Liver (tissue), 3 donors: ENCODE data around the gene NR6A1.

Experiments used
- ATF3 ChIP-seq: IDR thresholded peaks from 2 replicates; pipeline ENCODE4 v1.6.1; 2016; ENCODE audit warnings: antibody characterized with exemption
- CTCF ChIP-seq: fragments of 150-350 bp; IDR thresholded peaks from 2 replicates; pipeline ENCODE4 v1.5.1; 2017; ENCODE audit warnings: improper control_type of control experiment, low read depth, low read length; ENCODE audit not compliant: missing input control
- EGR1 ChIP-seq, 2 donors: IDR thresholded peaks; 2 replicates each; pipeline ENCODE4 v1.6.1; 2016 to 2018; ENCODE audit warnings: antibody characterized with exemption in 2 of 2, low read depth in 2 of 2
- FOXA1 ChIP-seq: IDR thresholded peaks from 2 replicates; pipeline ENCODE4 v1.6.1; 2016; ENCODE audit warnings: antibody characterized with exemption
- FOXA2 ChIP-seq: IDR thresholded peaks from 2 replicates; pipeline ENCODE4 v1.6.1; 2016; ENCODE audit warnings: antibody characterized with exemption
- GABPA ChIP-seq, 2 donors: IDR thresholded peaks in 1 of 2; conservative IDR thresholded peaks in 1 of 2; 2 replicates each; pipeline ENCODE4 v1.6.1; 2016; ENCODE audit warnings: antibody characterized with exemption in 2 of 2, mild to moderate bottlenecking in 1 of 2, moderate library complexity in 1 of 2
- NR2F2 ChIP-seq: IDR thresholded peaks from 2 replicates; pipeline ENCODE4 v1.6.1; 2016; ENCODE audit warnings: antibody characterized with exemption
- RAD21 ChIP-seq, 2 donors: IDR thresholded peaks; 2 replicates each; pipeline ENCODE4 v1.6.1; 2016; ENCODE audit warnings: antibody characterized with exemption in 2 of 2, mild to moderate bottlenecking in 2 of 2
- REST ChIP-seq: IDR thresholded peaks from 2 replicates; pipeline ENCODE4 v1.6.1; 2016; ENCODE audit warnings: antibody characterized with exemption, mild to moderate bottlenecking
- TAF1 ChIP-seq: conservative IDR thresholded peaks from 2 replicates; pipeline ENCODE4 v1.6.1; 2016; ENCODE audit warnings: antibody characterized with exemption, mild to moderate bottlenecking
- YY1 ChIP-seq: IDR thresholded peaks from 2 replicates; pipeline ENCODE4 v1.6.1; 2016; ENCODE audit warnings: antibody characterized with exemption, mild to moderate bottlenecking
- TF ChIP-seq, protein P1 (sequence below): IDR thresholded peaks from 2 replicates; pipeline ENCODE4 v1.6.1; 2016; ENCODE audit warnings: antibody characterized with exemption
- TF ChIP-seq, protein P2 (sequence below): IDR thresholded peaks from 2 replicates; pipeline ENCODE4 v1.6.1; 2016; ENCODE audit warnings: antibody characterized with exemption
- donor health status: healthy.
- donor health status: healthy.

DNA sequence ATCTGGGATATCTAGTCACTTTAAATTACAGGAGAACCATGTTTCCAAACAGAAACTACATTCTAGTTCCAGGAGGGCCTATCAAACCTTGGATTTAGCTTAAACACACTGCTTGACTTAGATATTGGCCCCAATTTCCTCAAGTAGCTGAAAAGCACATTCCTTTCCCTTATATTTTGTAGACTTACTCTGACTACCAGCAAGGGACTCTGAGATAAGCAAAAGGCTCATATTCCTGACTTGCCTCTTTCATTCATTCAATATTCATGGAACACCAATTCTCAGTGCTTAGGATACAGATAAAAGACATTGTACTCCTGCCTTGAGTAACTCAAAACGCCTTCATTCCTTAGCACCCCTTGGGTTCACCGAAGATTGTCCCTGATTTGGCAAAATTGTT, 11.8 kb downstream of the NR6A1 start:
- TF ChIP-seq ATF3, result no peak
- TF ChIP-seq, protein P1, sequence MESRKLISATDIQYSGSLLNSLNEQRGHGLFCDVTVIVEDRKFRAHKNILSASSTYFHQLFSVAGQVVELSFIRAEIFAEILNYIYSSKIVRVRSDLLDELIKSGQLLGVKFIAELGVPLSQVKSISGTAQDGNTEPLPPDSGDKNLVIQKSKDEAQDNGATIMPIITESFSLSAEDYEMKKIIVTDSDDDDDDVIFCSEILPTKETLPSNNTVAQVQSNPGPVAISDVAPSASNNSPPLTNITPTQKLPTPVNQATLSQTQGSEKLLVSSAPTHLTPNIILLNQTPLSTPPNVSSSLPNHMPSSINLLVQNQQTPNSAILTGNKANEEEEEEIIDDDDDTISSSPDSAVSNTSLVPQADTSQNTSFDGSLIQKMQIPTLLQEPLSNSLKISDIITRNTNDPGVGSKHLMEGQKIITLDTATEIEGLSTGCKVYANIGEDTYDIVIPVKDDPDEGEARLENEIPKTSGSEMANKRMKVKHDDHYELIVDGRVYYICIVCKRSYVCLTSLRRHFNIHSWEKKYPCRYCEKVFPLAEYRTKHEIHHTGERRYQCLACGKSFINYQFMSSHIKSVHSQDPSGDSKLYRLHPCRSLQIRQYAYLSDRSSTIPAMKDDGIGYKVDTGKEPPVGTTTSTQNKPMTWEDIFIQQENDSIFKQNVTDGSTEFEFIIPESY, result no peak
- no peak for TF ChIP-seq CTCF
- TF ChIP-seq, protein P2, sequence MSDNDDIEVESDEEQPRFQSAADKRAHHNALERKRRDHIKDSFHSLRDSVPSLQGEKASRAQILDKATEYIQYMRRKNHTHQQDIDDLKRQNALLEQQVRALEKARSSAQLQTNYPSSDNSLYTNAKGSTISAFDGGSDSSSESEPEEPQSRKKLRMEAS, result no peak
- no peak for TF ChIP-seq GABPA (IDR thresholded peaks at IDR 0.05 in 1 of 2, conservative IDR thresholded peaks at IDR 0.05 in 1 of 2)
- TF ChIP-seq FOXA2, result no peak
- TF ChIP-seq NR2F2, result no peak
- TF ChIP-seq TAF1, result no peak
- no peak for TF ChIP-seq RAD21 (IDR thresholded peaks at IDR 0.05)
- no peak for TF ChIP-seq REST
- no peak for TF ChIP-seq FOXA1
- no peak for TF ChIP-seq EGR1 (IDR thresholded peaks at IDR 0.05; ENCODE audit: low read depth in 2 of 2)
- TF ChIP-seq YY1, result no peak
